Right lobe of liver (tissue), 6 donors: ENCODE data around the gene NKAIN2. TPM values are rescaled to one million over a fixed set of nuclear protein-coding genes. Genes with fewer than 3 reads are reported as not detected.
"Not testable (repeated sequence)": the region's sequence is repeated elsewhere in the genome, so short reads cannot be mapped to it uniquely, and the experiment has no call there.

Experiments
- ATAC-seq, 4 donors: fragments of 200-7000 bp; cut with Tn5 transposase; one replicate each; pipeline ENCODE4 v1.9.1; 2020; ENCODE audit warnings: mild to moderate bottlenecking in 4 of 4, moderate library complexity in 4 of 4
- DNase-seq, 3 donors: peaks; one replicate each; pipeline ENCODE4 v3.0.0-alpha.2; 2020
- H3K27ac ChIP-seq, 3 donors: fragments of 200-600 bp; one replicate each; pipeline ENCODE4 v1.8.0; 2022
- H3K27me3 ChIP-seq, 2 donors: fragments of 200-600 bp; one replicate each; pipeline ENCODE4 v1.8.0; 2022
- H3K36me3 ChIP-seq, 4 donors: fragments of 200-600 bp; sonication (generic) in 1 of 4; one replicate each; pipeline versions ENCODE4 v1.5.1 to v1.8.0; 2017 to 2022; ENCODE audit warnings: control low read depth in 1 of 4
- H3K4me1 ChIP-seq, 4 donors: fragments of 200-600 bp; sonication (generic) in 1 of 4; one replicate each; pipeline versions ENCODE4 v1.5.1 to v1.8.0; 2017 to 2022; ENCODE audit warnings: control low read depth in 1 of 4
- H3K4me3 ChIP-seq, 3 donors: fragments of 200-600 bp; one replicate each; pipeline ENCODE4 v1.8.0; 2022
- H3K9me3 ChIP-seq, 4 donors: fragments of 200-600 bp; sonication (generic) in 1 of 4; one replicate each; pipeline versions ENCODE4 v1.5.1 to v1.8.0; 2017 to 2022; ENCODE audit warnings: control low read depth in 1 of 4
- CTCF ChIP-seq, 4 donors: fragments of 200-600 bp in 3 of 4; fragments of 450-650 bp in 1 of 4; IDR thresholded peaks; one replicate each; pipeline versions ENCODE4 v1.5.1 to v1.8.0; 2016 to 2022; ENCODE audit warnings: antibody characterized with exemption in 4 of 4, mild to moderate bottlenecking in 2 of 4
- POLR2A ChIP-seq: fragments of 450-650 bp; IDR thresholded peaks from one replicate; pipeline ENCODE4 v1.6.1; 2017; ENCODE audit warnings: antibody characterized with exemption, mild to moderate bottlenecking
- WGBS: methylation state at CpG from one replicate; pipeline ENCODE4 v1.1.6; 2018; ENCODE audit warnings: low coverage, low lambda C conversion rate; ENCODE audit not compliant: insufficient coverage; ENCODE audit errors: missing lambda C conversion rate; 5-methylcytosine and 5-hydroxymethylcytosine counted together
- intact Hi-C, 2 donors: fragments of 100-400 bp; cut with DNase I; formaldehyde crosslinking; loops; one replicate each; pipeline versions ENCODE4 v1.11.2 to v1.14.1; 2022
- total RNA-seq, 6 experiments: library from RNA; depleted of rRNA in 2 of 6; stranded (reverse); fragments of >200 nt in 2 of 6; fragmentation: NEBNext Ultra II Directional in 3 of 6; extraction: Animal tissue kit (Norgen Biotek cat#: 25700) in 3 of 6; gene quantifications; one replicate each; pipeline versions ENCODE4 v1.1.0 to v1.2.4, GENCODE V29; 2016 to 2023
- donor health status: DM: no; HTN: yes; CAD: no.
- donor health status: DM: no; HTN: no; CAD: no.
- donor health status: DM: no; HTN: no; CAD: no.
- donor health status: DM: no; HTN: yes; CAD: no.
- donor health status: DM: no; HTN: yes; CAD: no.

Gene NKAIN2
- total RNA-seq, 6 experiments from 2014 or later: 0.16 to 0.28 TPM; not detected in 4

DNA sequence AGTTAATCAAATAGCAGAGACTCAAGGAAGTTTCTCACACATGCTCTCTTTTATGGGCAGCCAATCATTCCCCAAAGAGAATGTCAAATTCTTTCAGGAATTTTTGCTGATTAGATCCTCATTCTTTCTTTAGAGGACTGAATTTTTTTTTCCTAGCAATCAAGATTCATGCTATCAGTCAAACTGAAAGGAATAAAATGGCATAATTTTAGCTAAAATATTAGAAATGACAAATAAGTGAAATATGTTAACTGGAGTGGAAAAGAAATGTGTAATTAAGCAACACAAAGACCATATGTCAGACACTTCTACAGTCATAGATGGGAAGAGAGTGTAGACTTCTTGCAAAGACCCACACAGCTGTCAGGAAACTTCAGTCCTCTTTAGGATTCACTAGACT is 916.2 kb downstream of the NKAIN2 start:
- Histone ChIP-seq H3K4me3 (no peak overlapping the region), H3K27me3 (no peaks in the 10 kb centered on the region), H3K9me3 (no peaks in the 10 kb centered on the region), H3K4me1 (no peaks in the 10 kb centered on the region), H3K27ac (no peak overlapping the region), H3K36me3 (no peaks in the 10 kb centered on the region)
- no peak for DNase-seq
- intact Hi-C loops: no loop called here
- TF ChIP-seq POLR2A (no peak), CTCF (IDR thresholded peaks at IDR 0.05) (no peak)
- no peak for ATAC-seq

DNA sequence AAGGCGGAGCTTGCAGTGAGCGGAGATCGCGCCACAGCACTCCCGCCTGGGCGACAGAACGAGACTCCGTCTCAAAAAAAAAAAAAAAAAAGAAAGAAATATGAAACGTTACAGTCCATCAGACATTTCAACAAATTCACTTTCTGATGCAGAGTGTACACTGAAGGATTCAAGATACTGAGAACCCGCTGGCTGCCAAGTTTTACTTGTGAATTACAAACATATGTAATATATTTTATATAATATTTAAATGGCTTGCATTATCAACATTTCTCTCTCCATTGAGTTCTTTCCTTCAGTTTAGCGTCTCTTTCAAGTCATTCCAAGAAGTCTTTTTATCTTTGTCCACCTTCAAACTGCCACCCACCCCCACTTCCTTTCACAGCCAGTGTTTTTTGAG is 917.7 kb downstream of the NKAIN2 start:
- DNase-seq (no peak), ATAC-seq (no peak)
- Histone ChIP-seq H3K27ac (no peak overlapping the region), H3K36me3 (no peaks in the 10 kb centered on the region), H3K4me3 (no peak overlapping the region), H3K9me3 (no peaks in the 10 kb centered on the region), H3K4me1 (no peaks in the 10 kb centered on the region), H3K27me3 (no peaks in the 10 kb centered on the region)
- WGBS: 91% methylated on average over 10 of the region's 11 CpGs
- TF ChIP-seq POLR2A: no peak
- no peak for TF ChIP-seq CTCF (IDR thresholded peaks at IDR 0.05)
- intact Hi-C loops: no loop called here

DNA sequence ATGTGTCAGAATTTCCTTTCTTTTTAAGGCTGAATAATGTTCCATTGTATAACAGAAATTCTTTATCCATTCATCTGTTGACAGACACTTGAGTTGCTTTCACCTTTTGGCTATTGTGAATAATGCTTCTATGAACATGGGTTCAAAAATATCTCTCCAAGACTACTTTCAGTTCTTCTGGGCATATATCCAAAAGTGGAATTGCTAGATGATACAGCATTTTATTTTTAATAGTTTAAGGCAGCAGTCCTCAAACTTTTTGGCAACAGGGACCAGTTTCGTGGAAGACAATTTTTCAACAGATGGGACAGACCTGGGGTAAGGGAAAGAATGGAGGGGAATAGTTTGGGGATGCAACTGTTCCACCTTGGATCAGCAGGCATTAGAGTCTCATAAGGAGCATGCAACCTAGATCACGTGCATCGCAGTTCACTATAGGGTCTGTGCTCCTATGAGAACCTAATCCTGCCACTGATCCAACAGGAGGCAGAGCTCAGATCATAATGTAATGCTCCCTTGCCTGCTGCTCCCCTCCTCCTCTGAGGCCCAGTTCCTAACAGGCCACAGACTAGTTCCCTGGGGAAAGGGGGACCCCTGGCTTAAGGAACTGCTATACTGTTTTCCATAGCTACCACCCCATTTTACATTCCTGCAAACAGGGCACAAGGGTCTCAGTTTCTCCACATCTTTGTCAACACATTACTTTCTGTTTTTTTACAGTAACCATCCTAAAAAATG is 918.6 kb downstream of the NKAIN2 start:
- H3K36me3 ChIP-seq: no peaks in the 10 kb centered on the region
- WGBS: 45% methylated on average over 1 of the region's 3 CpGs
- intact Hi-C loops: no loop called here

GRCh38 chr6:124723671-124724070 is 920.0 kb downstream of the NKAIN2 start:
- intact Hi-C loops: no loop called here
- TF ChIP-seq CTCF (IDR thresholded peaks at IDR 0.05) (no peak), POLR2A (no peak)
- no peak for DNase-seq
- ATAC-seq: no peak
- Histone ChIP-seq H3K9me3 (no peaks in the 10 kb centered on the region), H3K27ac (no peak overlapping the region), H3K4me3 (no peak overlapping the region), H3K36me3 (no peaks in the 10 kb centered on the region), H3K4me1 (no peaks in the 10 kb centered on the region), H3K27me3 (no peaks in the 10 kb centered on the region)

More for the DNA sequence above, 918.6 kb downstream of the NKAIN2 start:
- Histone ChIP-seq H3K4me1 (no peaks in the 10 kb centered on the region), H3K27ac (no peak overlapping the region), H3K4me3 (no peak overlapping the region), H3K9me3 (no peaks in the 10 kb centered on the region), H3K27me3 (no peaks in the 10 kb centered on the region)
- TF ChIP-seq CTCF (IDR thresholded peaks at IDR 0.05) (no peak), POLR2A (no peak)
- ATAC-seq (no peak), DNase-seq (no peak)

GRCh38 chr6:124737804-124738203 is 934.1 kb downstream of the NKAIN2 start:
- intact Hi-C loops, ATAC-seq: not testable (repeated sequence)
- 73% methylated on average over 1 of the region's 1 CpG for WGBS

More at GRCh38 chr6:124737804-124738203, 934.1 kb downstream of the NKAIN2 start:
- H3K4me1 ChIP-seq, H3K4me3 ChIP-seq, H3K27me3 ChIP-seq, H3K9me3 ChIP-seq, H3K36me3 ChIP-seq, DNase-seq, H3K27ac ChIP-seq: not testable (repeated sequence)
